H1 (cell line): ENCODE results near the gene CLDN9. TPM values are rescaled to one million over a fixed set of nuclear protein-coding genes. Genes with fewer than 3 reads are reported as not detected.

Experiments
- CTCF ChIA-PET: fragments of 300-600 bp; sonication (Branson Sonifier 250); formaldehyde crosslinking; loops from one replicate; lab custom pipeline; 2021; ENCODE audit not compliant: partially characterized antibody; lab: Charles Lee
- POLR2A ChIA-PET: fragments of 300-600 bp; sonication (Branson Sonifier 250); formaldehyde crosslinking; loops from one replicate; lab custom pipeline; 2021; ENCODE audit warnings: inconsistent platforms; ENCODE audit not compliant: partially characterized antibody; lab: Charles Lee
- DNase-seq, 2 experiments: peaks; one replicate each; pipeline versions ENCODE4 v3.0.0 to v3.0.0-alpha.2; 2010 to 2022; ENCODE audit warnings: low spot score in 2 of 2, low read depth in 1 of 2, mixed read lengths in 1 of 2
- FAIRE-seq: peaks from 2 replicates; lab custom pipeline; 2011; peaks lifted over from hg19 to GRCh38; lab: Jason Lieb, UNC
- H2AFZ ChIP-seq: 2 replicates; pipeline ENCODE4 v1.8.1; 2012; ENCODE audit warnings: low read length, inconsistent platforms
- H2AK5ac ChIP-seq: 2 replicates; pipeline ENCODE4 v1.6.1; 2013; ENCODE audit warnings: low read depth, low read length
- H2BK120ac ChIP-seq: replicated peaks from 2 replicates; pipeline ENCODE3; 2013; ENCODE audit warnings: low read depth, low read length, inconsistent platforms
- H2BK12ac ChIP-seq: 2 replicates; pipeline ENCODE4 v1.6.1; 2013; ENCODE audit warnings: low read depth, low read length
- H2BK15ac ChIP-seq: 2 replicates; pipeline ENCODE4 v1.6.1; 2013; ENCODE audit warnings: low read length
- H2BK20ac ChIP-seq: 2 replicates; pipeline ENCODE4 v1.6.1; 2013; ENCODE audit warnings: low read length
- H2BK5ac ChIP-seq: 2 replicates; pipeline ENCODE4 v1.6.1; 2013; ENCODE audit warnings: low read depth, low read length
- H3K14ac ChIP-seq: 2 replicates; pipeline ENCODE4 v1.6.1; 2013; ENCODE audit warnings: inconsistent platforms; ENCODE audit not compliant: insufficient read length
- H3K18ac ChIP-seq: 2 replicates; pipeline ENCODE4 v1.6.1; 2013; ENCODE audit warnings: low read length; ENCODE audit errors: extremely low read depth
- H3K23ac ChIP-seq: 2 replicates; pipeline ENCODE4 v1.6.1; 2013; ENCODE audit warnings: inconsistent platforms; ENCODE audit not compliant: insufficient read length
- H3K23me2 ChIP-seq: 2 replicates; pipeline ENCODE4 v1.6.1; 2013; ENCODE audit warnings: low read depth, low read length
- H3K27ac ChIP-seq: 2 replicates; pipeline ENCODE4 v1.6.1; 2011; ENCODE audit warnings: low read depth, low read length, inconsistent platforms
- H3K27me3 ChIP-seq, 4 experiments: replicated peaks in 1 of 4; 1 replicate in 1 of 4; 2 replicates in 3 of 4; pipeline versions ENCODE4 v1.6.1 to v1.8.1; 2011 to 2013; ENCODE audit warnings: low read length in 3 of 4, mild to moderate bottlenecking in 3 of 4, inconsistent platforms in 2 of 4, mixed read lengths in 2 of 4, moderate library complexity in 1 of 4; ENCODE audit not compliant: control insufficient read depth in 3 of 4, insufficient read depth in 3 of 4; ENCODE audit errors: extremely low read depth in 1 of 4
- H3K36me3 ChIP-seq, 4 experiments: 2 replicates each; pipeline versions ENCODE4 v1.6.1 to v1.8.1; 2011 to 2013; ENCODE audit warnings: mild to moderate bottlenecking in 4 of 4, low read length in 3 of 4, moderate library complexity in 2 of 4, control low read depth in 1 of 4, inconsistent platforms in 1 of 4; ENCODE audit not compliant: insufficient read depth in 4 of 4, control insufficient read depth in 2 of 4
- H3K4ac ChIP-seq: replicated peaks from 2 replicates; pipeline ENCODE3; 2013; ENCODE audit warnings: low read length, low read depth, mixed read lengths, inconsistent platforms; ENCODE audit not compliant: insufficient read length
- H3K4me1 ChIP-seq, 4 experiments: replicated peaks in 1 of 4; 1 replicate in 1 of 4; 2 replicates in 3 of 4; pipeline versions ENCODE4 v1.6.1 to v1.8.1; 2011 to 2013; ENCODE audit warnings: low read length in 3 of 4, inconsistent platforms in 2 of 4, mixed read lengths in 1 of 4; ENCODE audit not compliant: insufficient read depth in 4 of 4, control insufficient read depth in 3 of 4
- H3K4me2 ChIP-seq, 2 experiments: 2 replicates each; pipeline versions ENCODE4 v1.6.1 to v1.8.1; 2011 to 2013; ENCODE audit warnings: low read depth in 2 of 2, low read length in 2 of 2, control low read depth in 1 of 2, inconsistent platforms in 1 of 2, mild to moderate bottlenecking in 1 of 2; ENCODE audit not compliant: insufficient read depth in 1 of 2
- H3K4me3 ChIP-seq, 4 experiments: fragments of 200-600, 300-600 bp in 1 of 4; sonication (generic), shearing (Covaris generic), sonication (Bioruptor Twin) in 1 of 4; 2 replicates each; pipeline versions ENCODE4 v1.5.1 to v1.8.1; 2011 to 2016; ENCODE audit warnings: low read length in 4 of 4, low read depth in 3 of 4, control low read depth in 2 of 4, inconsistent platforms in 2 of 4, mild to moderate bottlenecking in 2 of 4, mixed read lengths in 1 of 4, moderate library complexity in 1 of 4; ENCODE audit not compliant: insufficient read depth in 2 of 4; ENCODE audit errors: extremely low read depth in 1 of 4
- H3K56ac ChIP-seq: replicated peaks from 2 replicates; pipeline ENCODE3; 2013; ENCODE audit warnings: low read depth, mild to moderate bottlenecking, mixed read lengths, low read length, inconsistent platforms; ENCODE audit not compliant: insufficient read length
- H3K79me1 ChIP-seq: 2 replicates; pipeline ENCODE4 v1.6.1; 2013; ENCODE audit warnings: low read depth, low read length, control low read depth
- H3K79me2 ChIP-seq, 2 experiments: 2 replicates each; pipeline versions ENCODE4 v1.6.1 to v1.8.1; 2012 to 2013; ENCODE audit warnings: low read length in 2 of 2, mild to moderate bottlenecking in 2 of 2, inconsistent platforms in 1 of 2; ENCODE audit not compliant: insufficient read depth in 2 of 2, control insufficient read depth in 1 of 2
- H3K9ac ChIP-seq, 4 experiments: replicated peaks in 1 of 4; 1 replicate in 1 of 4; 2 replicates in 3 of 4; pipeline versions ENCODE4 v1.6.1 to v1.8.1; 2011 to 2013; ENCODE audit warnings: low read depth in 3 of 4, low read length in 3 of 4, control low read depth in 2 of 4, mild to moderate bottlenecking in 2 of 4, moderate library complexity in 2 of 4, inconsistent platforms in 1 of 4; ENCODE audit errors: extremely low read depth in 1 of 4
- H3K9me3 ChIP-seq, 2 experiments: 2 replicates each; pipeline versions ENCODE4 v1.6.1 to v1.8.1; 2012 to 2013; ENCODE audit warnings: mild to moderate bottlenecking in 2 of 2, moderate library complexity in 2 of 2, control low read depth in 1 of 2, inconsistent platforms in 1 of 2, low read depth in 1 of 2, low read length in 1 of 2, mixed read lengths in 1 of 2; ENCODE audit not compliant: insufficient read depth in 2 of 2
- H4K20me1 ChIP-seq, 2 experiments: replicated peaks in 1 of 2; 2 replicates each; pipeline versions ENCODE3 to v1.8.1; 2011 to 2013; ENCODE audit warnings: inconsistent platforms in 2 of 2, low read length in 2 of 2, mild to moderate bottlenecking in 1 of 2; ENCODE audit not compliant: insufficient read depth in 2 of 2, control insufficient read depth in 1 of 2
- H4K5ac ChIP-seq: 2 replicates; pipeline ENCODE4 v1.6.1; 2013; ENCODE audit warnings: low read length, low read depth, mixed read lengths, inconsistent platforms; ENCODE audit not compliant: insufficient read length
- H4K8ac ChIP-seq: 2 replicates; pipeline ENCODE4 v1.8.0; 2013; ENCODE audit warnings: mild to moderate bottlenecking, moderate library complexity, low read length, inconsistent platforms; ENCODE audit not compliant: insufficient read depth; ENCODE audit errors: extremely low read depth
- H4K91ac ChIP-seq: replicated peaks from 2 replicates; pipeline ENCODE3; 2013; ENCODE audit warnings: low read length, mixed read lengths, inconsistent platforms; ENCODE audit not compliant: insufficient read length
- ASH2L ChIP-seq: fragments of 200-600, 300-600 bp; sonication (generic); IDR thresholded peaks from one replicate; pipeline ENCODE4 v1.7.1; 2017; ENCODE audit warnings: low read length
- CBX8 ChIP-seq: fragments of 300-800, 300-1000 bp; sonication (generic); IDR thresholded peaks from 2 replicates; pipeline ENCODE4 v1.7.1; 2016; ENCODE audit warnings: low read depth, low read length, borderline replicate concordance
- POLR2A ChIP-seq, 2 experiments: IDR thresholded peaks; 1 replicate in 1 of 2; 2 replicates in 1 of 2; pipeline ENCODE4 v1.6.1; 2011; ENCODE audit warnings: low read depth in 2 of 2, low read length in 2 of 2, mild to moderate bottlenecking in 2 of 2; ENCODE audit errors: control extremely low read depth in 1 of 2
- POLR2AphosphoS5 ChIP-seq: IDR thresholded peaks from 2 replicates; pipeline ENCODE4 v1.6.1; 2011; ENCODE audit warnings: low read depth, low read length
- POU5F1 ChIP-seq: IDR thresholded peaks from 2 replicates; pipeline ENCODE4 v1.6.1; 2011; ENCODE audit warnings: low read depth, mild to moderate bottlenecking, low read length, moderate library complexity
- RNF2 ChIP-seq: fragments of 200-900, 300-1000 bp; sonication (generic); IDR thresholded peaks from 2 replicates; pipeline ENCODE4 v1.7.1; 2016; ENCODE audit warnings: borderline replicate concordance, low read depth, mild to moderate bottlenecking, antibody characterized with exemption, low read length; ENCODE audit not compliant: poor library complexity, severe bottlenecking; ENCODE audit errors: missing control alignments
- WGBS, 2 experiments: shearing (Covaris generic) in 1 of 2; methylation state at CpG; one replicate each; pipeline versions ENCODE4 v1.1.6 to v1.1.7; 2013 to 2015; ENCODE audit warnings: low lambda C conversion rate in 2 of 2, mixed read lengths in 2 of 2, inconsistent platforms in 1 of 2, low coverage in 1 of 2, missing lambda C conversion rate in 1 of 2; ENCODE audit not compliant: insufficient replicate concordance in 2 of 2, insufficient coverage in 1 of 2, insufficient read length in 1 of 2; ENCODE audit errors: extremely low coverage in 1 of 2, missing lambda C conversion rate in 1 of 2; 5-methylcytosine and 5-hydroxymethylcytosine counted together
- polyA plus RNA-seq, 7 experiments: library from polyadenylated mRNA; depleted of rRNA in 3 of 7; stranded (reverse) in 5 of 7; unstranded in 2 of 7; fragments of >200 nt in 5 of 7; fragments of 200-250 nt in 2 of 7; gene quantifications; 1 replicate in 5 of 7; 2 replicates in 1 of 7; 4 replicates in 1 of 7; pipeline versions ENCODE4 v1.2.1 to v1.2.3, GENCODE V29; 2011 to 2013; ENCODE audit warnings: missing spikeins in 2 of 7, mixed read lengths in 2 of 7
- total RNA-seq: library from RNA; stranded (reverse); fragmentation: NEBNext Ultra II Directional; extraction: Animal tissue kit (Norgen Biotek cat#: 25700); gene quantifications from 2 replicates; pipeline ENCODE4 v1.2.1, GENCODE V29; 2021

Gene CLDN9
- total and polyA plus RNA-seq, 2 of the 8 experiments (the other 6 are each of a cell fraction or from before 2014, with no cell fraction given), result 0.60 to 0.89 TPM

DNA sequence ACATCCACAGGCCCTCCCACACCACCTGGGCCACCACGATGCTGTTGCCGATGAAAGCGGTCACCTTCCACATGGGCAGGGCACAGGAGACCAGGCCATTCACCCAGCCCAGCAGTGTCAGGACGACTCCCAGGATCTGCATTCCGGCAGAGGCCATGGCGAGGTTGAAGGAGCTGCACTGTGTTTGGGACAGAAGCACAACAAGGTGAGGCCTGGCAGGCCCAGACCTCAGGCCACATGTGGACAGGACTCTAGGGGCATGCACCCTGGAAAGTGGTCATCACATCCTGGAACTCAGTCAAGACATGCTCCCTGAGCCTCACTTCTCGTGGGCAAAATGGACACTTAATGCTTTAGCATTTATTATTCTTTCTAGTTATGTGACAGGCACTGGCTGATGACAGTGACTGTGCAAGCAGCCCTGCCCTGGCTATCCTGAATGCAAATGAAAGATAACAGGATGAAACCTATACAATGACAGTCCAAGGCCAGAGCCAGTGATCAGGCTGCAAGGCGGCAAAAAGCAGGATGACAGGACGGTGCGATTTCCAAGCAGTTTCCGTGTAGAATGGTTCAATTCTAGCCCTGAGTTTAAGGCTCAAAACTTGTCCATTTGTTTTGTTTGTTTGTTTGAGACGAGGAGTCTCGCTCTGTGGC, 3.3 kb downstream of the CLDN9 start:
- Histone ChIP-seq H3K56ac (no peak overlapping the region), H3K4me2 (peak overlapping the region; percentile 60 to 66), H2BK12ac (peak overlapping the region; percentile 85; the same call in 1 of the 2 replicates), H2BK120ac (no peak overlapping the region), H2BK20ac (no peak overlapping the region), H4K5ac (no peak overlapping the region), H3K23me2 (peaks cover 23% of the 10 kb centered on the region), H3K14ac (no peak overlapping the region), H3K4ac (no peak overlapping the region), H2BK5ac (peak overlapping the region; percentile 35; the same call in 1 of the 2 replicates)
- no peak for FAIRE-seq
- TF ChIP-seq POLR2AphosphoS5 (peak; percentile 85), ASH2L (no peak), POU5F1 (no peak), RNF2 (no peak), POLR2A (IDR thresholded peaks at IDR 0.05; ENCODE audit: control extremely low read depth in 1 of 2, low read depth in 2 of 2, low read length in 2 of 2) (peak; percentile 38 to 41; a peak in 2 of 3 replicates), CBX8 (no peak)
- TF ChIP-seq, all 59 proteins: peak for 2
- Histone ChIP-seq H3K4me1 (peaks cover 8 to 42% (median 36%) of the 10 kb centered on the region in 4 experiments), H3K79me1 (peaks cover 11% of the 10 kb centered on the region; the same call in 1 of the 2 replicates), H3K9ac (peak overlapping the region in 1 of 4 experiments; percentile 10; a peak in 2 of 7 replicates), H2BK15ac (no peak overlapping the region), H3K4me3 (peak overlapping the region; percentile 4 to 39 (median 20); a peak in 5 of 8 replicates), H4K8ac (0 out of 2 replicates have a peak overlapping the region, but pooled peaks have one; percentile 78), H2AK5ac (no peak overlapping the region), H4K20me1 (peaks cover 16 to 32% of the 10 kb centered on the region in 2 experiments), H4K91ac (no peak overlapping the region), H3K18ac (no peak overlapping the region), H3K9me3 (no peaks in the 10 kb centered on the region), H3K79me2 (peaks cover 11 to 32% of the 10 kb centered on the region in 2 experiments), H3K23ac (no peak overlapping the region), H3K27ac (no peak overlapping the region), H3K27me3 (no peaks in the 10 kb centered on the region; a peak in 1 of 7 replicates), H3K36me3 (peaks cover 6 to 20% (median 12%) of the 10 kb centered on the region in 4 experiments; a peak in 7 of 8 replicates), H2AFZ (no peak overlapping the region)
- WGBS, 2 experiments, result 87% methylated on average over 13 of the region's 13 CpGs; no CpG with 5 or more reads in 1 of the 2 experiments
- CTCF ChIA-PET, result interaction anchor here (0.5 to 11.3 kb wide), 3 partner anchors 12 to 45 kb away, joined by 3 to 213 read pairs (median 3); no protein-coding TSS in a partner anchor
- POLR2A ChIA-PET, result interaction anchor here (0.6 to 35.7 kb wide), 9 partner anchors 1 to 120 kb away, joined by 3 to 1808 read pairs (median 12); partner anchors contain the start of genes BICDL2, CLDN6, CLDN9 and HCFC1R1
- DNase-seq, result no peak
